LNCaP clone FGC (cell line): ENCODE results near the gene ZNF264.
"Not testable (repeated sequence)": the region's sequence is repeated elsewhere in the genome, so short reads cannot be mapped to it uniquely, and the experiment has no call there.

Experiments used
- DNase-seq: peaks from one replicate; pipeline ENCODE4 v3.0.0-alpha.2; 2011; ENCODE audit warnings: low read depth
- H3K4me3 ChIP-seq: 2 replicates; pipeline ENCODE4 v1.5.1; 2011; ENCODE audit warnings: mild to moderate bottlenecking, low read depth, low read length, control low read depth
- TF ChIP-seq, protein P1 (sequence below): IDR thresholded peaks from 2 replicates; pipeline ENCODE4 v1.5.1; 2012; ENCODE audit warnings: mild to moderate bottlenecking; ENCODE audit not compliant: control insufficient read depth, insufficient read depth; ENCODE audit errors: extremely low read depth

Gene ZNF264

GRCh38 chr19:57171551-57172081 is 19.7 kb upstream of the ZNF264 start:
- H3K4me3 ChIP-seq = no peak overlapping the region
- DNase-seq = no peak

DNA sequence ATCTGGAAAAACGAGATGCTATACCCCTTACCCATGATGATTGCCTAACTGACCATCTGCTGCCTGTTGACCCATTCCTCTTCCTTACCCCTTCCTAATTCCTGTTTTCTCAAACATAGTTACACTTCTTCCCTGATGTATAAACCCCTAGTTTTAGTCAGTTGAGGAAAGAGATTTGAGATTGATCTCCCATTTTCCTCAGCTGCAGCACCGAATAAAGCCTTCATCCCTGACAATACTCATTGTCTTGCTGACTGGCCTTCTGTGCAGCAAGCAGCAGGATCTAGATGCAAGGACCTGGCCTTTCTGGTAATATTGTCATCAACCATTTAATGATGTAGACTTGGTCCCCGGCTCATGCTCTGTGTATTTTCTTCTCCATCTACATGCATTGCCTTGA is 999 bp upstream of the ZNF264 start:
- DNase-seq = no peak
- TF ChIP-seq, protein P1, sequence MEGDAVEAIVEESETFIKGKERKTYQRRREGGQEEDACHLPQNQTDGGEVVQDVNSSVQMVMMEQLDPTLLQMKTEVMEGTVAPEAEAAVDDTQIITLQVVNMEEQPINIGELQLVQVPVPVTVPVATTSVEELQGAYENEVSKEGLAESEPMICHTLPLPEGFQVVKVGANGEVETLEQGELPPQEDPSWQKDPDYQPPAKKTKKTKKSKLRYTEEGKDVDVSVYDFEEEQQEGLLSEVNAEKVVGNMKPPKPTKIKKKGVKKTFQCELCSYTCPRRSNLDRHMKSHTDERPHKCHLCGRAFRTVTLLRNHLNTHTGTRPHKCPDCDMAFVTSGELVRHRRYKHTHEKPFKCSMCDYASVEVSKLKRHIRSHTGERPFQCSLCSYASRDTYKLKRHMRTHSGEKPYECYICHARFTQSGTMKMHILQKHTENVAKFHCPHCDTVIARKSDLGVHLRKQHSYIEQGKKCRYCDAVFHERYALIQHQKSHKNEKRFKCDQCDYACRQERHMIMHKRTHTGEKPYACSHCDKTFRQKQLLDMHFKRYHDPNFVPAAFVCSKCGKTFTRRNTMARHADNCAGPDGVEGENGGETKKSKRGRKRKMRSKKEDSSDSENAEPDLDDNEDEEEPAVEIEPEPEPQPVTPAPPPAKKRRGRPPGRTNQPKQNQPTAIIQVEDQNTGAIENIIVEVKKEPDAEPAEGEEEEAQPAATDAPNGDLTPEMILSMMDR = no peak
- H3K4me3 ChIP-seq = peak overlapping the region; percentile 78

More at GRCh38 chr19:57171551-57172081, 19.7 kb upstream of the ZNF264 start:
- TF ChIP-seq, protein P1 = no peak

GRCh38 chr19:57192077-57192420 is 749 bp downstream of the ZNF264 start:
- peak overlapping the region; percentile 78 for H3K4me3 ChIP-seq
- no peak for DNase-seq
- TF ChIP-seq, protein P1 = no peak

DNA sequence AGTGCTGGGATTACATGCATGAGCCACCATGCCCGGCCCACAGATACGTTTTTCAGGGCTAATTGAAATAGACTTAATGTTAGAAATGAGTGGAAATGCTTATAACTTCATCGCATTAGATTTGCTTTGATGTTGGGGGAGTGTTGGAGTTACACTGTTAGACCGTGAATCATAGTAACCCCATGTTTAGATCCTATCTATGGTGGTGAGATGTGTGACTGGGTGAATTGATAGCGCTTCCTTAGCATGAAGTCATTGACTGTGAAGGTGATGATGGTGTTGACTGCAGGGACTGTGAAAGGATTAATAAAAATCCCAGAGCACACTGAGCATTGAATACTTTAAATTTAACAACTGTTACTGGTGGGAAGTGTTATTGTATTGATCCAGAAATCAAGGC is 1.7 kb downstream of the ZNF264 start:
- TF ChIP-seq, protein P1 = no peak
- DNase-seq = no peak
- peak overlapping the region; percentile 78 for H3K4me3 ChIP-seq

DNA sequence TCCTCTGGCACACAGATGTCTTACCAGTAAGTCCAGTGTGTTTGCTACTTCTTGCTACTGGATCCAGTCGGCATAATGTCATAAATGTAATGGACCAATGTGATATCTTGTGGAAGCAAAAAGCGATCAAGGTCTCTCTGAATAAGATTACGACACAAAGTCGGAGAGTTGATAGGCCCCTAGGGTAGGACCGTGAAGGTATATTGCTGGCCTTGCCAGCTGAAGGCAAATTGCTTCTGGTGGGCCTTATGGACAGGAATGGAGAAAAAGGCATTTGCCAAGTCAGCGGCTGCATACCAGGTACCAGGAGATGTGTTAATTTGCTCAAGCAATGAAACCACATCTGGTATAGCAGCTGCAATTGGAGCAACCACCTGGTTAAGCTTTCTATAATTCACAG is 6.6 kb downstream of the ZNF264 start:
- not testable (repeated sequence) for DNase-seq

DNA sequence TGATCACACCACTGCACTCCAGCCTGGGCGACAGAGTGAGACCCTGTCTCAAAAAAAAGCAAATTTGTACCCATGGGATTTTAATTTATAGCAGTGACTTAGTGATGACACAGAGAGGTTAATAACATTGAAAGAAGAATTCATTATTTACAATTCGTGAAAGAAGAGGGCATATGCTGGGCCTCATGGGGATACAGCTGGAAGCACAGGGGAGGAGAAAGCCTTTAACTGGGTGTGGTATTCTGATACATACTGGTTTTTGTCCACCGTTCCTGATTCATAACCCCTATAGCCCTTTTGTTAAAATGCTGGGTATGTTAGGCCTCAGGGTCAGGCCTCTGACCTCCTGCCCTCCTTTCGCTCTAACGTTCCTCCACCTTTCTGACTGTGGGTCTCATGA is 10.9 kb downstream of the ZNF264 start:
- no peak for DNase-seq
- TF ChIP-seq, protein P1 = no peak
- no peak overlapping the region for H3K4me3 ChIP-seq

More for the DNA sequence above, 6.6 kb downstream of the ZNF264 start:
- H3K4me3 ChIP-seq = not testable (repeated sequence)

GRCh38 chr19:57210381-57210780 is 19.1 kb downstream of the ZNF264 start:
- DNase-seq = no peak
- TF ChIP-seq, protein P1 = no peak
- H3K4me3 ChIP-seq = no peak overlapping the region

DNA sequence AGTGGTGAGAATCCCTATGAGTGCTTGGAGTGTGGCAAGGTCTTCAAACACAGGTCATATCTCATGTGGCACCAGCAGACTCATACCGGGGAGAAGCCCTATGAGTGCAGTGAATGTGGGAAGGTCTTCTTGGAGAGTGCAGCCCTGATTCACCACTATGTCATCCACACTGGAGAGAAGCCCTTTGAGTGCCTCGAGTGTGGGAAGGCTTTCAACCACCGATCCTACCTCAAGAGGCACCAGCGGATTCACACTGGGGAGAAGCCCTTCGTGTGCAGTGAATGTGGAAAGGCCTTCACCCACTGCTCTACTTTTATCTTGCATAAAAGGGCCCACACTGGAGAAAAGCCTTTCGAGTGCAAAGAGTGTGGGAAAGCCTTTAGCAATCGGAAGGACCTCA is 20.8 kb downstream of the ZNF264 start:
- no peak overlapping the region for H3K4me3 ChIP-seq
- TF ChIP-seq, protein P1 = no peak

More for the DNA sequence above, 20.8 kb downstream of the ZNF264 start:
- no peak for DNase-seq
